ENCODE results near the gene RET.

DNA sequence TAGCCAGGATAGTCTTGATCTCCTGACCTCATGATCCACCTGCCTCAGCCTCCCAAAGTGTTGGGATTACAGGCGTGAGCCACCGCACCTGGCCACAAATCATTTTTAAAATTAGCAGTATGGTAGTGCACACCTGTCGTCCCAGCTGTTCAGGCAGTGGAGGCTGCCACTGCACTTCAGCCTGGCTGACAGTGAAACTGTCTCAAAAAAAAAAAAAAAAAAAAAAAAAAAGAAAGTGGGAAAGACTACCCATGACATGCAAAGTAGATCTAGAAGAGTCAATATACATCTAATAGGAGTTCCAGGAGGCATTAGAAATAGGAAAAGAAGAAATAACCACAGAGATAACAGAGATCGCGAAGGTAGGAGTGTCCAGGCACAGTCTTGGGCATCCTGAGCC lies 64.6 kb downstream of the RET start:
- TF ChIP-seq, protein P1, sequence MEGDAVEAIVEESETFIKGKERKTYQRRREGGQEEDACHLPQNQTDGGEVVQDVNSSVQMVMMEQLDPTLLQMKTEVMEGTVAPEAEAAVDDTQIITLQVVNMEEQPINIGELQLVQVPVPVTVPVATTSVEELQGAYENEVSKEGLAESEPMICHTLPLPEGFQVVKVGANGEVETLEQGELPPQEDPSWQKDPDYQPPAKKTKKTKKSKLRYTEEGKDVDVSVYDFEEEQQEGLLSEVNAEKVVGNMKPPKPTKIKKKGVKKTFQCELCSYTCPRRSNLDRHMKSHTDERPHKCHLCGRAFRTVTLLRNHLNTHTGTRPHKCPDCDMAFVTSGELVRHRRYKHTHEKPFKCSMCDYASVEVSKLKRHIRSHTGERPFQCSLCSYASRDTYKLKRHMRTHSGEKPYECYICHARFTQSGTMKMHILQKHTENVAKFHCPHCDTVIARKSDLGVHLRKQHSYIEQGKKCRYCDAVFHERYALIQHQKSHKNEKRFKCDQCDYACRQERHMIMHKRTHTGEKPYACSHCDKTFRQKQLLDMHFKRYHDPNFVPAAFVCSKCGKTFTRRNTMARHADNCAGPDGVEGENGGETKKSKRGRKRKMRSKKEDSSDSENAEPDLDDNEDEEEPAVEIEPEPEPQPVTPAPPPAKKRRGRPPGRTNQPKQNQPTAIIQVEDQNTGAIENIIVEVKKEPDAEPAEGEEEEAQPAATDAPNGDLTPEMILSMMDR (IDR thresholded peaks at IDR 0.05; ENCODE audit: low read depth, low read length) = no peak
- no peak for TF ChIP-seq EZH2phosphoT487 (IDR thresholded peaks at IDR 0.05; ENCODE audit: low read depth)

Measured in OCI-LY3 (cell line).